CD14-positive monocyte (primary cell): ENCODE measurements around the gene ACTR6. TPM values are rescaled to one million over a fixed set of nuclear protein-coding genes. Genes with fewer than 3 reads are reported as not detected.

ENCODE experiments used
- DNase-seq, 3 donors: peaks; one replicate each; pipeline ENCODE4 v3.0.0-alpha.2; 2011 to 2022
- H2AFZ ChIP-seq: 2 replicates; pipeline ENCODE4 v1.6.0; 2012; ENCODE audit warnings: mild to moderate bottlenecking, low read depth, low read length, inconsistent platforms; ENCODE audit not compliant: insufficient read depth, poor library complexity, severe bottlenecking
- H3K27ac ChIP-seq, 2 donors: 1 replicate in 1 of 2; 2 replicates in 1 of 2; pipeline ENCODE4 v1.5.1; 2012 to 2013; ENCODE audit warnings: low read length in 2 of 2, control low read depth in 1 of 2, inconsistent platforms in 1 of 2, low read depth in 1 of 2, mild to moderate bottlenecking in 1 of 2
- H3K27me3 ChIP-seq, 2 donors: one replicate each; pipeline versions ENCODE4 v1.6.0 to v1.6.1; 2011 to 2013; ENCODE audit warnings: low read length in 2 of 2; ENCODE audit not compliant: control insufficient read depth in 2 of 2, insufficient read depth in 2 of 2
- H3K36me3 ChIP-seq, 2 donors: replicated peaks in 1 of 2; 1 replicate in 1 of 2; 2 replicates in 1 of 2; pipeline versions ENCODE4 v1.5.1 to v1.6.1; 2012 to 2013; ENCODE audit warnings: low read length in 2 of 2, control low read depth in 1 of 2, inconsistent platforms in 1 of 2, mild to moderate bottlenecking in 1 of 2; ENCODE audit not compliant: insufficient read depth in 2 of 2, control insufficient read depth in 1 of 2
- H3K4me1 ChIP-seq, 2 donors: 1 replicate in 1 of 2; 2 replicates in 1 of 2; pipeline versions ENCODE4 v1.5.1 to v1.6.1; 2012 to 2013; ENCODE audit warnings: low read length in 2 of 2, control low read depth in 1 of 2, inconsistent platforms in 1 of 2, mild to moderate bottlenecking in 1 of 2, moderate library complexity in 1 of 2; ENCODE audit not compliant: insufficient read depth in 2 of 2, control insufficient read depth in 1 of 2
- H3K4me2 ChIP-seq: replicated peaks from 2 replicates; pipeline ENCODE3; 2012; ENCODE audit warnings: low read length, moderate library complexity, mild to moderate bottlenecking; ENCODE audit not compliant: poor library complexity, severe bottlenecking; ENCODE audit errors: extremely low read depth
- H3K4me3 ChIP-seq, 3 experiments: fragments of 200-600 bp in 1 of 3; sonication (generic) in 1 of 3; replicated peaks in 1 of 3; 1 replicate in 2 of 3; 2 replicates in 1 of 3; pipeline ENCODE4 v1.5.1; 2011 to 2013; ENCODE audit warnings: low read length in 3 of 3, mild to moderate bottlenecking in 3 of 3, control low read depth in 2 of 3, low read depth in 2 of 3, inconsistent platforms in 1 of 3, moderate library complexity in 1 of 3
- H3K79me2 ChIP-seq: 2 replicates; pipeline ENCODE4 v1.6.0; 2012; ENCODE audit warnings: mild to moderate bottlenecking, control low read depth, inconsistent platforms, low read length, moderate library complexity; ENCODE audit not compliant: insufficient read depth
- H3K9ac ChIP-seq: 2 replicates; pipeline ENCODE4 v1.6.0; 2017; ENCODE audit warnings: low read length, mild to moderate bottlenecking; ENCODE audit not compliant: insufficient read depth, poor library complexity, severe bottlenecking
- H3K9me3 ChIP-seq, 2 donors: replicated peaks in 1 of 2; 1 replicate in 1 of 2; 2 replicates in 1 of 2; pipeline versions ENCODE4 v1.5.1 to v1.6.1; 2012 to 2013; ENCODE audit warnings: low read length in 2 of 2, control low read depth in 1 of 2; ENCODE audit not compliant: control insufficient read depth in 1 of 2, insufficient read depth in 1 of 2
- H4K20me1 ChIP-seq: 2 replicates; pipeline ENCODE4 v1.6.0; 2012; ENCODE audit warnings: mild to moderate bottlenecking, low read length, control low read depth, moderate library complexity; ENCODE audit not compliant: insufficient read depth
- H3K27ac Mint-ChIP-seq, 7 donors: one replicate each; pipeline ENCODE4 v1.8.0; 2020; ENCODE audit warnings: mild to moderate bottlenecking in 7 of 7, mixed read lengths in 7 of 7, moderate library complexity in 6 of 7, inconsistent platforms in 2 of 7
- H3K27me3 Mint-ChIP-seq, 3 donors: one replicate each; pipeline ENCODE4 v1.8.0; 2021 to 2022; ENCODE audit warnings: low read depth in 3 of 3, mild to moderate bottlenecking in 3 of 3, mixed read lengths in 3 of 3, moderate library complexity in 3 of 3, inconsistent platforms in 1 of 3
- H3K36me3 Mint-ChIP-seq, 2 donors: one replicate each; pipeline ENCODE4 v1.8.0; 2020; ENCODE audit warnings: mixed read lengths in 2 of 2, inconsistent platforms in 1 of 2, mild to moderate bottlenecking in 1 of 2
- H3K4me1 Mint-ChIP-seq: one replicate; pipeline ENCODE4 v1.8.0; 2020; ENCODE audit warnings: mild to moderate bottlenecking, mixed read lengths
- H3K4me3 Mint-ChIP-seq, 2 donors: one replicate each; pipeline ENCODE4 v1.8.0; 2020; ENCODE audit warnings: mild to moderate bottlenecking in 2 of 2, mixed read lengths in 2 of 2, moderate library complexity in 1 of 2
- H3K9me3 Mint-ChIP-seq, 7 donors: one replicate each; pipeline ENCODE4 v1.8.0; 2020 to 2022; ENCODE audit warnings: mixed read lengths in 7 of 7, mild to moderate bottlenecking in 6 of 7, moderate library complexity in 6 of 7, inconsistent platforms in 2 of 7
- WGBS: methylation state at CpG from one replicate; pipeline ENCODE4 v1.1.5; 2013; ENCODE audit warnings: missing lambda C conversion rate; ENCODE audit not compliant: insufficient coverage; 5-methylcytosine and 5-hydroxymethylcytosine counted together
- intact Hi-C, 2 donors: fragments of 100-400 bp; cut with micrococcal nuclease; formaldehyde crosslinking; loops; one replicate each; pipeline versions ENCODE4 v1.15.0 to v1.15.1; 2023
- polyA plus RNA-seq, 3 donors: library from polyadenylated mRNA; depleted of rRNA in 1 of 3; unstranded in 2 of 3; stranded (reverse) in 1 of 3; fragments of 300-500 nt in 2 of 3; fragments of >200 nt in 1 of 3; fragmentation: Illumina TruSeq in 2 of 3; gene quantifications; 1 replicate in 2 of 3; 2 replicates in 1 of 3; pipeline ENCODE4 v1.2.3, GENCODE V29; 2012 to 2021
- TF ChIP-seq, protein P1 (sequence below): fragments of 200-600 bp; IDR thresholded peaks from one replicate; pipeline ENCODE4 v1.8.0; 2022; ENCODE audit warnings: antibody characterized with exemption, mild to moderate bottlenecking

The ACTR6 gene
- polyA plus RNA-seq, 3 donors = 5.5 to 17.8 (median 16.2) TPM

DNA sequence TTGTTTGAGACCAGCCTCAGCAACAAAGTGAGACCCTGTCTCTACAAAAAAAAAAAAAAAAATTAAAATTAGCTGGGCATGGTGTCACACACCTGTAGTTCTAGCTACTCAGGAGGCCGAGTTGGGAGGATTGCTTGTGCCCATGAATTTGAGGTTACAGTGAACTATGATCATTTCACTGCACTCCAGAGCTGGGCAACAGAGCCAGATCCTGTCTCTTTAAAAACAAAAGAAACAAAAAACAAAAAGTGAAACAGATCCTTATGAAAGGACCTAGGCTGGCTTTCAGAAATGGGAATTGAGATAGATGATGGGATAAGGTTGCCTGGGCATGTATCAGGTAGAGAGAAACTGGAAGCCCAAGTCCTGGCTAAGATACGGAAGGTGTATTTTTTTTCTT is 13.9 kb downstream of the ACTR6 start:
- no peak for DNase-seq
- Mint-ChIP-seq H3K4me1 (peaks cover 11% of the 10 kb centered on the region), H3K27me3 (peaks cover 0 to 2% (median 0%) of the 10 kb centered on the region in 3 donors), H3K9me3 (no peaks in the 10 kb centered on the region), H3K27ac (peak overlapping the region in 4 of 7 donors; percentile 30 to 81 (median 58)), H3K36me3 (peaks cover 46 to 65% of the 10 kb centered on the region in 2 donors), H3K4me3 (peak overlapping the region in 1 of 2 donors; percentile 16)
- Histone ChIP-seq H4K20me1 (no peaks in the 10 kb centered on the region), H3K36me3 (peaks cover 59 to 80% of the 10 kb centered on the region in 2 donors), H3K4me3 (no peak overlapping the region), H3K27me3 (no peaks in the 10 kb centered on the region), H3K9me3 (no peaks in the 10 kb centered on the region), H3K79me2 (no peaks in the 10 kb centered on the region), H2AFZ (no peak overlapping the region), H3K4me2 (no peak overlapping the region), H3K27ac (peak overlapping the region in 1 of 2 donors; percentile 50), H3K4me1 (peaks cover 0 to 9% of the 10 kb centered on the region in 2 donors), H3K9ac (no peak overlapping the region)
- WGBS = 100% methylated on average over 1 of the region's 2 CpGs
- intact Hi-C loops = no loop called here
- TF ChIP-seq, protein P1, sequence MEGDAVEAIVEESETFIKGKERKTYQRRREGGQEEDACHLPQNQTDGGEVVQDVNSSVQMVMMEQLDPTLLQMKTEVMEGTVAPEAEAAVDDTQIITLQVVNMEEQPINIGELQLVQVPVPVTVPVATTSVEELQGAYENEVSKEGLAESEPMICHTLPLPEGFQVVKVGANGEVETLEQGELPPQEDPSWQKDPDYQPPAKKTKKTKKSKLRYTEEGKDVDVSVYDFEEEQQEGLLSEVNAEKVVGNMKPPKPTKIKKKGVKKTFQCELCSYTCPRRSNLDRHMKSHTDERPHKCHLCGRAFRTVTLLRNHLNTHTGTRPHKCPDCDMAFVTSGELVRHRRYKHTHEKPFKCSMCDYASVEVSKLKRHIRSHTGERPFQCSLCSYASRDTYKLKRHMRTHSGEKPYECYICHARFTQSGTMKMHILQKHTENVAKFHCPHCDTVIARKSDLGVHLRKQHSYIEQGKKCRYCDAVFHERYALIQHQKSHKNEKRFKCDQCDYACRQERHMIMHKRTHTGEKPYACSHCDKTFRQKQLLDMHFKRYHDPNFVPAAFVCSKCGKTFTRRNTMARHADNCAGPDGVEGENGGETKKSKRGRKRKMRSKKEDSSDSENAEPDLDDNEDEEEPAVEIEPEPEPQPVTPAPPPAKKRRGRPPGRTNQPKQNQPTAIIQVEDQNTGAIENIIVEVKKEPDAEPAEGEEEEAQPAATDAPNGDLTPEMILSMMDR = no peak

DNA sequence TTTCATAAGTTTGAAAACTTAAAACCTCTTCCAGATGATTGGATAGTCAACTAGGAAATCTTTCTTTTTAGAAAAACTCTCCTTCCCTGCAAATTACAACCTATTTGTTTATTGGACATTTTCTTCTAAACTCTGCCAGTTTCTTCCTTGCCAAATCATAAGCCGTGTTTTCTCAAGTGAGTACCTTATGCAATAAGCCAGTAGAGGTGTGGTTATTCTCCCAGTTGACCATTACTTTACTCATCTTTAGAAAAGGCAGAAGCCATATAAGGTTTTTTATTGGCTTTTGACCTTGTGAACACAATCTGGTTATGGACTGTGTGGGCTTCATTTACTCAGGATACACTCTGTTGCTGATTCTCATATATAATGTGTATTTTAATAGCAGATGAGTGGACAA is 14.6 kb downstream of the ACTR6 start:
- Mint-ChIP-seq H3K9me3 (no peaks in the 10 kb centered on the region), H3K27me3 (peaks cover 0 to 2% (median 0%) of the 10 kb centered on the region in 3 donors), H3K36me3 (peaks cover 45 to 66% of the 10 kb centered on the region in 2 donors), H3K4me1 (peaks cover 11% of the 10 kb centered on the region), H3K4me3 (peak overlapping the region in 1 of 2 donors; percentile 58), H3K27ac (peak overlapping the region in 5 of 7 donors; percentile 1 to 81 (median 47))
- Histone ChIP-seq H4K20me1 (no peaks in the 10 kb centered on the region), H2AFZ (no peak overlapping the region), H3K4me3 (no peak overlapping the region), H3K79me2 (no peaks in the 10 kb centered on the region), H3K36me3 (peaks cover 59 to 80% of the 10 kb centered on the region in 2 donors), H3K4me2 (peak overlapping the region; percentile 8), H3K4me1 (peaks cover 0 to 9% of the 10 kb centered on the region in 2 donors), H3K27ac (peak overlapping the region in 1 of 2 donors; percentile 50), H3K9ac (no peak overlapping the region), H3K9me3 (no peaks in the 10 kb centered on the region), H3K27me3 (no peaks in the 10 kb centered on the region)
- intact Hi-C loops = no loop called here
- TF ChIP-seq, protein P1 = no peak
- no CpG with 5 or more reads among the region's 1 CpG for WGBS
- DNase-seq = peak in 1 of 3 donors; percentile 5
